Urinary bladder (tissue), 4 donors: ENCODE measurements around the gene AUNIP. TPM values are rescaled to one million over a fixed set of nuclear protein-coding genes. Genes with fewer than 3 reads are reported as not detected.

Experiments used
- DNase-seq: peaks from one replicate; pipeline ENCODE4 v3.0.0-alpha.2; 2015; ENCODE audit errors: extremely low spot score
- H3K27ac ChIP-seq: one replicate; pipeline ENCODE4 v1.5.1; 2013; ENCODE audit warnings: low read depth, mild to moderate bottlenecking, moderate library complexity
- H3K36me3 ChIP-seq: one replicate; pipeline ENCODE4 v1.6.1; 2013; ENCODE audit warnings: mild to moderate bottlenecking, moderate library complexity; ENCODE audit not compliant: insufficient read depth
- H3K4me1 ChIP-seq: one replicate; pipeline ENCODE4 v1.6.1; 2013; ENCODE audit warnings: mild to moderate bottlenecking, moderate library complexity; ENCODE audit not compliant: insufficient read depth
- H3K4me3 ChIP-seq: one replicate; pipeline ENCODE4 v1.5.1; 2013; ENCODE audit warnings: low read depth, low read length
- WGBS: extraction: QIAGEN DNeasy Blood & Tissue Kit; methylation state at CpG from one replicate; pipeline ENCODE4 v1.1.7; 2013; 5-methylcytosine and 5-hydroxymethylcytosine counted together
- polyA plus RNA-seq: library from polyadenylated mRNA; stranded (reverse); fragments of 200-250 nt; gene quantifications from one replicate; pipeline ENCODE4 v1.2.3, GENCODE V29; 2013
- small RNA-seq: library from RNA; depleted of rRNA; stranded (forward); fragments of <200 nt; gene quantifications from one replicate; pipeline ENCODE3, GENCODE V24; 2014
- total RNA-seq: library from RNA; depleted of rRNA; stranded (reverse); fragments of >200 nt; gene quantifications from one replicate; pipeline ENCODE4 v1.2.3, GENCODE V29; 2014
- donor health status: healthy with polysubstance abuse.
- donor health status: healthy.

AUNIP gene
- total and polyA plus RNA-seq, 2 donors = 0.11 to 1.4 TPM

- Histone ChIP-seq H3K4me3 (no peak overlapping the region), H3K27ac (no peak overlapping the region), H3K36me3 (no peaks in the 10 kb centered on the region), H3K4me1 (no peaks in the 10 kb centered on the region)
- DNase-seq = no peak
- WGBS = 87% methylated on average over 5 of the region's 5 CpGs
These were observed 71.5 kb downstream of the AUNIP start for GRCh38 chr1:25787760-25788166.

GRCh38 chr1:25786887-25787759 is 72.1 kb downstream of the AUNIP start:
- no peak overlapping the region for H3K4me3 ChIP-seq
- no peak overlapping the region for H3K27ac ChIP-seq
- 62% methylated on average over 11 of the region's 11 CpGs for WGBS
- no peak for DNase-seq
- H3K4me1 ChIP-seq = no peaks in the 10 kb centered on the region
- no peaks in the 10 kb centered on the region for H3K36me3 ChIP-seq

- no peaks in the 10 kb centered on the region for H3K4me1 ChIP-seq
These were observed 73.8 kb downstream of the AUNIP start for GRCh38 chr1:25785333-25786067.

GRCh38 chr1:25784575-25785051 is 74.6 kb downstream of the AUNIP start:
- no peaks in the 10 kb centered on the region for H3K4me1 ChIP-seq
- H3K27ac ChIP-seq = no peak overlapping the region
- WGBS = 46% methylated on average over 9 of the region's 9 CpGs
- H3K36me3 ChIP-seq = no peaks in the 10 kb centered on the region
- DNase-seq = no peak
- H3K4me3 ChIP-seq = no peak overlapping the region

More at GRCh38 chr1:25785333-25786067, 73.8 kb downstream of the AUNIP start:
- Histone ChIP-seq H3K4me3 (no peak overlapping the region), H3K27ac (no peak overlapping the region), H3K36me3 (no peaks in the 10 kb centered on the region)
- 71% methylated on average over 10 of the region's 10 CpGs for WGBS
- DNase-seq = no peak

Small RNAs within 50 kb of the gene (small RNA-seq; reads per million reads assigned to genes)
- gene AL033528.1 (not detected), gene RF00019 (not detected), gene SNRPFP2 (not detected)

Other genes with a start within 250 kb of the AUNIP start
- gene MAN1C1, start 242.7 kb downstream of the AUNIP start, total RNA-seq = 18.2 TPM
- gene MAN1C1, start 242.7 kb downstream of the AUNIP start, polyA plus RNA-seq = 26.4 TPM
- gene SELENON, start 59.3 kb downstream of the AUNIP start, total RNA-seq = 24.6 TPM
- 64.0 TPM for gene SELENON, start 59.3 kb downstream of the AUNIP start, polyA plus RNA-seq
- 23.7 TPM for gene MTFR1L, start 39.5 kb downstream of the AUNIP start, total RNA-seq
- gene MTFR1L, start 39.5 kb downstream of the AUNIP start, polyA plus RNA-seq = 95.3 TPM
- gene PAQR7, start 16.3 kb upstream of the AUNIP start, total RNA-seq = 10.4 TPM
- gene PAQR7, start 16.3 kb upstream of the AUNIP start, polyA plus RNA-seq = 13.4 TPM
- gene STMN1, start 47.0 kb upstream of the AUNIP start, total RNA-seq = 67.9 TPM
- gene STMN1, start 47.0 kb upstream of the AUNIP start, polyA plus RNA-seq = 49.4 TPM
- 10.0 TPM for gene PAFAH2, start 138.6 kb upstream of the AUNIP start, total RNA-seq
- 7.4 TPM for gene PAFAH2, start 138.6 kb upstream of the AUNIP start, polyA plus RNA-seq
- 2.3 TPM for gene EXTL1, start 162.3 kb upstream of the AUNIP start, total RNA-seq
- gene EXTL1, start 162.3 kb upstream of the AUNIP start, polyA plus RNA-seq = 0.58 TPM
- 1.7 TPM for gene SLC30A2, start 186.7 kb upstream of the AUNIP start, total RNA-seq
- gene SLC30A2, start 186.7 kb upstream of the AUNIP start, polyA plus RNA-seq = 0.24 TPM
- 1.8 TPM for gene TRIM63, start 208.2 kb upstream of the AUNIP start, total RNA-seq
- 10.2 TPM for gene TRIM63, start 208.2 kb upstream of the AUNIP start, polyA plus RNA-seq